HL-60 (cell line): ENCODE measurements around the gene PLEKHG2.

ENCODE experiments used
- POLR2AphosphoS5 ChIP-seq: IDR thresholded peaks from 2 replicates; pipeline ENCODE4 v1.6.1; 2012; ENCODE audit warnings: low read depth
- TF ChIP-seq, protein P1 (sequence below): IDR thresholded peaks from one replicate; pipeline ENCODE4 v1.5.1; 2011; ENCODE audit warnings: low read length, control low read depth, inconsistent platforms; ENCODE audit not compliant: insufficient read depth

DNA sequence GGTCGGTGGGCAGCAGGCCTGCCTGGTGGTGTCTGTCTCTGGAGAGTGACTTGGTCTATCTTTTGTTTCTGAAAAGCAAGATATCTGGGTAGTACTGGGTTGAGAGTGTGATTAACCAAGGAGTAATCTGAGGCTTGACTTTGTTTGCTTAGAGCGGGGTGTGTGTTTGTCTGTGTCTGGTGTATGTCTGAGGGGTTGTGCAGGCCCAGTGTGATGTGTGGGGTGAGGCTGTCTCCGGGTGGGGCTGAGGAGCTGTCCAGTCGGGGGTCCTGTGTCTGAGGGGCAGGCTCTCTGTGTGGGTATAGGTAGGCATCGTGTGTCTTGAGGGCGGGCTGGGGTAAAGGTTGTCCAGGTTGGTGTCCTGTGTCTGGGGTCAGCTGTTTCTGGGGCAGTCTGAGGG lies 57.1 kb downstream of the PLEKHG2 start:
- TF ChIP-seq, protein P1, sequence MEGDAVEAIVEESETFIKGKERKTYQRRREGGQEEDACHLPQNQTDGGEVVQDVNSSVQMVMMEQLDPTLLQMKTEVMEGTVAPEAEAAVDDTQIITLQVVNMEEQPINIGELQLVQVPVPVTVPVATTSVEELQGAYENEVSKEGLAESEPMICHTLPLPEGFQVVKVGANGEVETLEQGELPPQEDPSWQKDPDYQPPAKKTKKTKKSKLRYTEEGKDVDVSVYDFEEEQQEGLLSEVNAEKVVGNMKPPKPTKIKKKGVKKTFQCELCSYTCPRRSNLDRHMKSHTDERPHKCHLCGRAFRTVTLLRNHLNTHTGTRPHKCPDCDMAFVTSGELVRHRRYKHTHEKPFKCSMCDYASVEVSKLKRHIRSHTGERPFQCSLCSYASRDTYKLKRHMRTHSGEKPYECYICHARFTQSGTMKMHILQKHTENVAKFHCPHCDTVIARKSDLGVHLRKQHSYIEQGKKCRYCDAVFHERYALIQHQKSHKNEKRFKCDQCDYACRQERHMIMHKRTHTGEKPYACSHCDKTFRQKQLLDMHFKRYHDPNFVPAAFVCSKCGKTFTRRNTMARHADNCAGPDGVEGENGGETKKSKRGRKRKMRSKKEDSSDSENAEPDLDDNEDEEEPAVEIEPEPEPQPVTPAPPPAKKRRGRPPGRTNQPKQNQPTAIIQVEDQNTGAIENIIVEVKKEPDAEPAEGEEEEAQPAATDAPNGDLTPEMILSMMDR = no peak
- TF ChIP-seq POLR2AphosphoS5 = no peak
